ENCODE results near the gene EXOC3L1.
A peak's percentile ranks its signal among the peaks of the same experiment; 100 is the strongest.

Gene EXOC3L1

DNA sequence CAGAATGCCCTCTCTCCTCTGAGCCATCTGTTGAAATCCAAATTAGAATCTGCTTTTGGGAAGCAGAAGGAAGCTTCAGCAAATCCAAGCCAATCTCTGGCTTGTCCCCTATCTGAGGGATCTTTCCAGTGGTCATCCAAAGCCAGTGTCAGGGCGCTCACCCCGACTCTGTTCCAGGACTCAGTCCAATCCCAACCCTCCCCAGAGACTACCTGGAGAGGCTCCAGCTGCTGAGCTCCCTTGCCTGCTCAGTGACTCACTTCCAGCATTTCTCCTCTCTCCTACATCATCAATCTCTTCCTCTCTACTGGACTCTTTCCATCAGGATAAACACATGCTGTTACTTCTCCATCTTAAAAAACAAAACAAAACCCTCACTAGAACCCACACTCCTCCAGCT is 8.6 kb downstream of the EXOC3L1 start:
- H3K4me3 ChIP-seq (ENCODE audit: low read depth, low read length): no peak overlapping the region
- TF ChIP-seq, protein P1, sequence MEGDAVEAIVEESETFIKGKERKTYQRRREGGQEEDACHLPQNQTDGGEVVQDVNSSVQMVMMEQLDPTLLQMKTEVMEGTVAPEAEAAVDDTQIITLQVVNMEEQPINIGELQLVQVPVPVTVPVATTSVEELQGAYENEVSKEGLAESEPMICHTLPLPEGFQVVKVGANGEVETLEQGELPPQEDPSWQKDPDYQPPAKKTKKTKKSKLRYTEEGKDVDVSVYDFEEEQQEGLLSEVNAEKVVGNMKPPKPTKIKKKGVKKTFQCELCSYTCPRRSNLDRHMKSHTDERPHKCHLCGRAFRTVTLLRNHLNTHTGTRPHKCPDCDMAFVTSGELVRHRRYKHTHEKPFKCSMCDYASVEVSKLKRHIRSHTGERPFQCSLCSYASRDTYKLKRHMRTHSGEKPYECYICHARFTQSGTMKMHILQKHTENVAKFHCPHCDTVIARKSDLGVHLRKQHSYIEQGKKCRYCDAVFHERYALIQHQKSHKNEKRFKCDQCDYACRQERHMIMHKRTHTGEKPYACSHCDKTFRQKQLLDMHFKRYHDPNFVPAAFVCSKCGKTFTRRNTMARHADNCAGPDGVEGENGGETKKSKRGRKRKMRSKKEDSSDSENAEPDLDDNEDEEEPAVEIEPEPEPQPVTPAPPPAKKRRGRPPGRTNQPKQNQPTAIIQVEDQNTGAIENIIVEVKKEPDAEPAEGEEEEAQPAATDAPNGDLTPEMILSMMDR (IDR thresholded peaks at IDR 0.05; ENCODE audit: borderline replicate concordance, insufficient read depth, low read depth, low read length): no peak

DNA sequence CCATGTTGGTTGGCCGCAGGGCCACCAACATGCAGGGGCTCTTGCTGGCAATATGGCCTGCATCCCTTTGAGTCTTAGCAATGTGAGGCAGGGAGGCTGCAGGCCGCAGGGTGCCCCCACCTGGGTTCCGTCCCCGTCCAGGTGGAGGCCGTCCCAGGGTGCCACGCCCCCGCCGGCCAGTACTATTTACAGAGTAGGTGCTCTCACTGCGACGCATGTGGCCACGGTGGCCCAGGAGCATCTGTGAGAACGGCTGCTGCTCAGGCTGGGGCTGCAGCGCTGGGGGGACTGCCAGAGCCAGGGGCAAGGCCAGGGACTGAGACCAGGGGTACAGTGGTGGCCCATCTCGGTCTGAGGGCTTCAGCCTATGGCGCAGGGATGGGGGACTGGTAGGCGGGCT is 9.8 kb downstream of the EXOC3L1 start:
- H3K4me3 ChIP-seq (ENCODE audit: low read depth, low read length): no peak overlapping the region
- TF ChIP-seq, protein P1 (IDR thresholded peaks at IDR 0.05; ENCODE audit: borderline replicate concordance, insufficient read depth, low read depth, low read length): no peak

DNA sequence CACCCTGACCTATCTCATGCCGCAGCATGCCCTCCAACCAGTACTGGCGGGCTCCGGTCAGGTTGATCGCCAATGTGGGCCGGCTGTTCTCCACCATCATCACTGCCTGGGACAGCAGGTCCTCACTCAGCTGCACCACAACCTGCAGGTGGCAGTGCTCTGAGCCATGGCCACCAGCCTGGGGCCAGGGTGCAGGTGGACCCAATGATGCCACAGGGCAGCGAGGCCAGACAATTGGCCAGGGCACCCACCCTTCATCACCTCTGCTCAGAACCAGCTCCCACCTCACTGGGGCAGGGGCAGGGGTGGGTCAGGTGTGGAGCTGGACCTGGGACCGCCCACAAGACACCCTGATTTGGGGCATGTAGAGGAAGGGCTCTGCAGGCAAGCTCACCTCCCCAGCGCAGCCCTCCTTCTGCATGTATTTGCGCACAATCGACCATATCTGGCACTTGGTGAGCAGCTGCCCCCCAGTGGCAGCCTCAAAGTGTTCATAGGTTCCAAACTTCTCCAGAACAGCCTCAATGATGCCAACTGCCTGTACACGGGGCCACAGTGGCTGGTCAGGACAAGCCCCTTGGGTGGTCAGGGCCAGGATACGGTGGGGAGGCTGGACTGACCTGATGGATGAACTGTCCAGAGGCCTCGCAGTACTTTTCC is 10.4 kb downstream of the EXOC3L1 start:
- H3K4me3 ChIP-seq (ENCODE audit: low read depth, low read length): no peak overlapping the region
- TF ChIP-seq, protein P1 (IDR thresholded peaks at IDR 0.05; ENCODE audit: borderline replicate concordance, insufficient read depth, low read depth, low read length): peak; percentile 21; the same call in 1 of the 2 replicates

DNA sequence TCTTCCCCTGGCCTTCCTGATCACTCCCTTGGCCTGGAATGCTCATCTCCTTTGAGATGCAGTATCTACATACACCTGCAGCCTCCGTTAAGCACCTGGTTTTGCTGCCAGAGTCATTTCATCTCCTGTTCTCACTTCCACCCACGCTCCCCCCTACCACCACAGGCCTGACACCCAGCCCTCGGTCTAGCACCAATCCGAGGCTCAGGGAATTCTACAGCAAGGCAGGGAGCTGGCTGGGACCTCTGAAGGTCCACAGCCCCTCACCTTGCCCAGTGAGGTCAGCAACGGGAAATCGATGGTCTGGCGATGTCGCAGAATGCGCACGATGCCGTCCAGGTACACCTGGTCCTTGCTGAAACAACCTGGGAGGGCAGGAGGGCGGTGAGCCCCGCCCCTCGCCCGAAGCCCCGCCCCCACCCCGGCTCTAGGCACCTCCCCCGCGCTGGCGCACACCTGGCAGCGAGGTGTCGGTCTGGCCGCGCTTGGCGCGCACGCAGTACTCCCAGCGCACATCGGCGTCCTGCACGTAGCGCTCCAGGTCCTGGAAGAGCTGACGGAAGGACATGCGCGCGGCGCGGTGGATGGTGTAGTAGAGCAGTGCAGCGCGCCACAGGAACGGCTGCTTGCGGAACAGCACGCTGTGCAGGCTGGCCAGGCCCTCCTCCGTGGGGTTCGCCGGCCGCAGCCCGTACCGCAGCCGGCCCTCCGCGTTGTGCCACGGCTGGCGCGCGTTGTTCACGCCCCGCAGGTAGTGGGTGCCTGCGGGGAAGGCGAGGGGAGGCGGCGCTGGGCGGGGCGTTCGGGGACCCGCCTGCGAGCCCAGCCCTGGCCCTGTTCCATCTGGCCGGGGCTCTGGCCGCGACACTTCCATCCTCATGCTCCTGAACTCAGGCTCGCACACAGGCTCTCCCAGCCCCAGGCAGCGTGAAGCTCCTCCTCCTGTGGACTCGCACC is 11.9 kb downstream of the EXOC3L1 start:
- TF ChIP-seq, protein P1 (IDR thresholded peaks at IDR 0.05; ENCODE audit: borderline replicate concordance, insufficient read depth, low read depth, low read length): no peak
- H3K4me3 ChIP-seq (ENCODE audit: low read depth, low read length): no peak overlapping the region

DNA sequence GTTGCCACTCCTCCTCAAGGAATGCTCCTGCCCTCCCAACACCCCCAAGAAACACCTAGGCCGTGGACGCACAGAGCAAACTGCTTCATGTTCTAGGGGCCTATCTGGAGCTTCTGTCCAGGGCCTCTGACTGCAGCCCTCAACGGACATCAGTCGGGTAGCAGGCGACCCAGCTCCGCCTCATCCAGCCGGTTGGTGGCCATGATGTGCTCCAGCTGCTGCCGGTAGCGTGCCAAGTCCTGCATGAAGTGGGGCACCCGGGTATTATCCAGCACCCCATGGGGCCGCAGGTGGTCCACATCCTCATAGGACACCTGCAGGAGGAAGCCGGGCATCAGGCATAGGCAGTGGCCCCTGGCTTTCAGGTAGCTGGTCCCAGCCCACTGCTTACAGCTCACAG is 13.3 kb downstream of the EXOC3L1 start:
- H3K4me3 ChIP-seq (ENCODE audit: low read depth, low read length): no peak overlapping the region
- TF ChIP-seq, protein P1 (IDR thresholded peaks at IDR 0.05; ENCODE audit: borderline replicate concordance, insufficient read depth, low read depth, low read length): no peak

DNA sequence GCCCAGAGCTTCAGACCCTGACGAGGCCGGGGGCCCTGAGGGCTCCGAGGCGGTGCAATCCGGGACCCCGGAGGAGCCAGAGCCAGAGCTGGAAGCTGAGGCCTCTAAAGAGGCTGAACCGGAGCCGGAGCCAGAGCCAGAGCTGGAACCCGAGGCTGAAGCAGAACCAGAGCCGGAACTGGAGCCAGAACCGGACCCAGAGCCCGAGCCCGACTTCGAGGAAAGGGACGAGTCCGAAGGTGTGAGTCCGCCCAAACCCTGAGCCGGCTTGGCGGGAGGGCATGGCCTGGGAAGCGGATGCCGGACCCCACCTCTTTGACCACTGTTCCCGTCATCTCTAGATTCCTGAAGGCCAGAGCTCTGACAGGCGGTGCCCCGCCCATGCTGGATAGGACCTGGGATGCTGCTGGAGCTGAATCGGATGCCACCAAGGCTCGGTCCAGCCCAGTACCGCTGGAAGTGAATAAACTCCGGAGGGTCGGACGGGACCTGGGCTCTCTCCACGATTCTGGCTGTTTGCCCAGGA is 15.2 kb downstream of the EXOC3L1 start:
- TF ChIP-seq, protein P1 (IDR thresholded peaks at IDR 0.05; ENCODE audit: borderline replicate concordance, insufficient read depth, low read depth, low read length): no peak
- H3K4me3 ChIP-seq (ENCODE audit: low read depth, low read length): no peak overlapping the region

All from GM12875 (cell line).